Tibial artery (tissue), 4 donors: ENCODE measurements around the gene WDR59.

ENCODE experiments used
- DNase-seq, 2 donors: peaks; one replicate each; pipeline ENCODE4 v3.0.0-alpha.2; 2019
- H3K27ac ChIP-seq, 2 donors: fragments of 200-600 bp; sonication (generic) in 1 of 2; 1 replicate in 1 of 2; 2 replicates in 1 of 2; pipeline ENCODE4 v1.5.1; 2018 to 2019; ENCODE audit warnings: mild to moderate bottlenecking in 1 of 2
- H3K27me3 ChIP-seq, 2 donors: fragments of 200-600 bp; sonication (generic) in 1 of 2; one replicate each; pipeline versions ENCODE4 v1.5.1 to v1.6.0; 2016 to 2019
- H3K36me3 ChIP-seq, 3 donors: fragments of 200-600 bp; sonication (generic) in 2 of 3; one replicate each; pipeline ENCODE4 v1.5.1; 2016 to 2019; ENCODE audit warnings: mild to moderate bottlenecking in 2 of 3
- H3K4me1 ChIP-seq, 4 donors: fragments of 200-600 bp; sonication (generic) in 2 of 4; 1 replicate in 3 of 4; 2 replicates in 1 of 4; pipeline ENCODE4 v1.5.1; 2016 to 2019
- H3K4me3 ChIP-seq, 2 donors: fragments of 200-600 bp; sonication (generic) in 1 of 2; 1 replicate in 1 of 2; 2 replicates in 1 of 2; pipeline ENCODE4 v1.5.1; 2018 to 2019; ENCODE audit warnings: mild to moderate bottlenecking in 2 of 2
- H3K9me3 ChIP-seq, 3 donors: fragments of 200-600 bp; sonication (generic) in 1 of 3; one replicate each; pipeline ENCODE4 v1.5.1; 2016 to 2019
- intact Hi-C: fragments of 100-400 bp; cut with DNase I; formaldehyde crosslinking; loops from one replicate; pipeline ENCODE4 v1.15.0; 2023; ENCODE audit warnings: low total_unique reads
- TF ChIP-seq, protein P1 (sequence below), 2 experiments: fragments of 200-600 bp in 1 of 2; fragments of 450-650 bp in 1 of 2; IDR thresholded peaks; one replicate each; pipeline ENCODE4 v1.5.1; 2017 to 2019; ENCODE audit warnings: antibody characterized with exemption in 2 of 2, mild to moderate bottlenecking in 1 of 2, moderate library complexity in 1 of 2

Gene WDR59

GRCh38 chr16:74867281-74867849 is 117.6 kb downstream of the WDR59 start:
- intact Hi-C loops = loop anchor here (5.0 kb wide), 1 partner anchor 160 kb away; no protein-coding TSS in a partner anchor
- TF ChIP-seq, protein P1, sequence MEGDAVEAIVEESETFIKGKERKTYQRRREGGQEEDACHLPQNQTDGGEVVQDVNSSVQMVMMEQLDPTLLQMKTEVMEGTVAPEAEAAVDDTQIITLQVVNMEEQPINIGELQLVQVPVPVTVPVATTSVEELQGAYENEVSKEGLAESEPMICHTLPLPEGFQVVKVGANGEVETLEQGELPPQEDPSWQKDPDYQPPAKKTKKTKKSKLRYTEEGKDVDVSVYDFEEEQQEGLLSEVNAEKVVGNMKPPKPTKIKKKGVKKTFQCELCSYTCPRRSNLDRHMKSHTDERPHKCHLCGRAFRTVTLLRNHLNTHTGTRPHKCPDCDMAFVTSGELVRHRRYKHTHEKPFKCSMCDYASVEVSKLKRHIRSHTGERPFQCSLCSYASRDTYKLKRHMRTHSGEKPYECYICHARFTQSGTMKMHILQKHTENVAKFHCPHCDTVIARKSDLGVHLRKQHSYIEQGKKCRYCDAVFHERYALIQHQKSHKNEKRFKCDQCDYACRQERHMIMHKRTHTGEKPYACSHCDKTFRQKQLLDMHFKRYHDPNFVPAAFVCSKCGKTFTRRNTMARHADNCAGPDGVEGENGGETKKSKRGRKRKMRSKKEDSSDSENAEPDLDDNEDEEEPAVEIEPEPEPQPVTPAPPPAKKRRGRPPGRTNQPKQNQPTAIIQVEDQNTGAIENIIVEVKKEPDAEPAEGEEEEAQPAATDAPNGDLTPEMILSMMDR (IDR thresholded peaks at IDR 0.05) = no peak

GRCh38 chr16:74865922-74866598 is 118.9 kb downstream of the WDR59 start:
- H3K27me3 ChIP-seq = no peaks in the 10 kb centered on the region
- TF ChIP-seq, protein P1 (IDR thresholded peaks at IDR 0.05) = no peak
- no peaks in the 10 kb centered on the region for H3K36me3 ChIP-seq
- intact Hi-C loops = loop anchor here (5.0 kb wide), 1 partner anchor 159 kb away; no protein-coding TSS in a partner anchor
- no peak for DNase-seq
- H3K4me1 ChIP-seq = no peaks in the 10 kb centered on the region
- H3K4me3 ChIP-seq = no peak overlapping the region
- H3K9me3 ChIP-seq = no peaks in the 10 kb centered on the region
- H3K27ac ChIP-seq = no peak overlapping the region

More at GRCh38 chr16:74867281-74867849, 117.6 kb downstream of the WDR59 start:
- no peak overlapping the region for H3K27ac ChIP-seq
- no peaks in the 10 kb centered on the region for H3K4me1 ChIP-seq
- no peaks in the 10 kb centered on the region for H3K9me3 ChIP-seq
- H3K4me3 ChIP-seq = no peak overlapping the region
- no peak for DNase-seq
- peaks cover 5 to 10% (median 5%) of the 10 kb centered on the region in 3 donors for H3K36me3 ChIP-seq
- no peaks in the 10 kb centered on the region for H3K27me3 ChIP-seq

DNA sequence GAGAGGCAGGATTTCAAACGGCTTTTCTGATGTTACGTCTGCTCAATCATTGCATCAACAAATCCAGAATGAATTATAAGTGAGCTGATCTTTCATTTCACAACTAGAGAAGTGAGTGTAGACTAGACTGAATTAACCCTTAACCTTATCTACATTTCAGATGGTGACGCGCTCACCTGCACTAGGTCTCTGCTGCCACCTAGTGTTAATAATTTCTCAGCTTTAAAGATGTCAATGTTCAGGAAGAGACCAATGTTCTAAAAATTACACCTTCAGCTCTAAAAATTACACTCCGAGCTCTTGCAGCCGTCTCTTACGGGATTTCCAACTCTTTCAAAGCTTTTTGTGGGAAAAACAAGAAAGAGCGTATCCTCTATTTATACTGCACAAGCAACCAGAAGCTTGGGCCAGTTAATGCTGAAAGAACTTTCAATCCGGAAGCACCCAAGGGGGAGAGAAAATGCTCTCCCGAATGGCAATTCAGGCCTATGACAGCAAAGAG is 122.1 kb downstream of the WDR59 start:
- no peaks in the 10 kb centered on the region for H3K9me3 ChIP-seq
- DNase-seq = no peak
- H3K27ac ChIP-seq = no peak overlapping the region
- intact Hi-C loops = no loop called here
- TF ChIP-seq, protein P1 (IDR thresholded peaks at IDR 0.05) = peak; percentile 63 to 68
- H3K4me1 ChIP-seq = no peaks in the 10 kb centered on the region
- H3K27me3 ChIP-seq = no peaks in the 10 kb centered on the region
- H3K4me3 ChIP-seq = no peak overlapping the region
- H3K36me3 ChIP-seq = no peaks in the 10 kb centered on the region

GRCh38 chr16:74852500-74852875 is 132.4 kb downstream of the WDR59 start:
- no peak overlapping the region for H3K27ac ChIP-seq
- no peaks in the 10 kb centered on the region for H3K4me1 ChIP-seq
- H3K36me3 ChIP-seq = no peaks in the 10 kb centered on the region
- no peak for DNase-seq
- H3K4me3 ChIP-seq = no peak overlapping the region
- intact Hi-C loops = no loop called here
- no peaks in the 10 kb centered on the region for H3K27me3 ChIP-seq
- TF ChIP-seq, protein P1 (IDR thresholded peaks at IDR 0.05) = no peak
- no peaks in the 10 kb centered on the region for H3K9me3 ChIP-seq

- intact Hi-C loops = no loop called here
- H3K9me3 ChIP-seq = no peaks in the 10 kb centered on the region
Observed at GRCh38 chr16:74850027-74850426, 134.9 kb downstream of the WDR59 start.

More at GRCh38 chr16:74850027-74850426, 134.9 kb downstream of the WDR59 start:
- no peak overlapping the region for H3K4me3 ChIP-seq
- no peak for DNase-seq
- H3K4me1 ChIP-seq = no peaks in the 10 kb centered on the region
- H3K27me3 ChIP-seq = no peaks in the 10 kb centered on the region
- TF ChIP-seq, protein P1 (IDR thresholded peaks at IDR 0.05) = no peak
- H3K27ac ChIP-seq = no peak overlapping the region
- H3K36me3 ChIP-seq = no peaks in the 10 kb centered on the region
